GM15510 (cell line): ENCODE results near the gene DNASE1L1.

Experiments used
- POLR2A ChIP-seq: IDR thresholded peaks from 3 replicates; pipeline ENCODE4 v1.6.1; 2011; ENCODE audit warnings: borderline replicate concordance; ENCODE audit not compliant: insufficient read length; ENCODE audit errors: extremely low read depth

The DNASE1L1 gene

DNA sequence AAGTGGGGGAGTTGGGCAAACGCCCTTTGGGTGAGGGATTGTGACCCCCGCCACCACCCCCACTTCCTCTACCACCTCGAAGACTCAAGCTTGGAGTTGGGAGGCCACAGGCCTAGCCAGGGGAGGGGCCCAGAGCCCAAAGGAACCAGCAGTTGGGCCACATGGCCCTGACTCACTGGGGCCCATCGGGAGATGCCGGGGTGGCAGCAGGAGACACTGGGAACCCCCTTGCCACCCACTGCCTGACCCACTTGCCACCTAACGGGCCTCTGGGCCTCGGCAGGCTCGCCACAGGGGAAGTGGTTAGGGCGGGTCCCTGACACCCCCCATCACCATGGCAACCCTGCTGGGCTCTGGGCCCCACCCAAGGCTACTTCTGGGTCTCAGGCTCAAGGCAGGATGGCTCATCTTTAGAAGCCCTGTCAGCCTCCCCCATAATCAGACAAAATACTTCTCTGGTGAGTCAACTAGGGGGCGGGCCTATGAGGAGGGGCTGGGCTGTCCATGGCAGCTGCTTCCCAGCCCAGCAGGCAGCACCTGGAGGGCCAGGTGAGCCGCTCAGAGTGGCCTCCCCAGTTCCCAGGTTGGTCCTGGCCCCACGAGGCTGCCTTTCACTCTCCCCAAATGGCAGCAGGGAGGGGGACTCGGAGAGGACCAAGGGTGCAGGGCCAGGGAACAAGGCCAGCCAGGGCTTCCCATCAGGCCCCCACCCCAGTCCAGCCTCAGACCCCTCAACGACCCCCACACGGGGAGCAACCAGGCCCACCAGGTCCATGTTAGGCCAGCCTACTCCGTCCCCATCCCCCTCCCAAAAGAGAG, 40.2 kb downstream of the DNASE1L1 start:
- peak; percentile 21 for TF ChIP-seq POLR2A

- TF ChIP-seq POLR2A, result no peak
Observed at GRCh38 chrX:154367474-154368308, 41.4 kb downstream of the DNASE1L1 start.

DNA sequence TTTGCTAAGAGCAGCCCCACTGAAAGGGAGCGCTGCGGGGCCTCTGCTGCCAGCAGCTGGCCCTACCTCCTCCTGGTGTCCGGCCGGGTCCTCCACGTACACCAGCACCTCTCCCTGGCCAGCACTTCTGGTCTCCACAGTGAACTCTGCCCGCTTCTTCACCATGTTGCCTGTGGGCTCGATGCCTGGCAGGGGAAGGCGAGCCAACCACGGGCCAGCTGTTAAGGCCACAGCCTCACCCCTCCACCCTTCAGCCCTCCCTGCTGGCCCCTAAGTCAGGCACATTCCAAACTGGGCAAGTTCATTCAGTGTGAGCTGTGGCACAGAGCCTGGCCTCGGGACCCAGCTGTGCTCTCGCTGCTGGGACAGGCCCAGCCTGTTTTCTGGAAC, 42.4 kb downstream of the DNASE1L1 start:
- TF ChIP-seq POLR2A, result no peak

GRCh38 chrX:154365997-154366665, 42.9 kb downstream of the DNASE1L1 start:
- TF ChIP-seq POLR2A, result no peak

DNA sequence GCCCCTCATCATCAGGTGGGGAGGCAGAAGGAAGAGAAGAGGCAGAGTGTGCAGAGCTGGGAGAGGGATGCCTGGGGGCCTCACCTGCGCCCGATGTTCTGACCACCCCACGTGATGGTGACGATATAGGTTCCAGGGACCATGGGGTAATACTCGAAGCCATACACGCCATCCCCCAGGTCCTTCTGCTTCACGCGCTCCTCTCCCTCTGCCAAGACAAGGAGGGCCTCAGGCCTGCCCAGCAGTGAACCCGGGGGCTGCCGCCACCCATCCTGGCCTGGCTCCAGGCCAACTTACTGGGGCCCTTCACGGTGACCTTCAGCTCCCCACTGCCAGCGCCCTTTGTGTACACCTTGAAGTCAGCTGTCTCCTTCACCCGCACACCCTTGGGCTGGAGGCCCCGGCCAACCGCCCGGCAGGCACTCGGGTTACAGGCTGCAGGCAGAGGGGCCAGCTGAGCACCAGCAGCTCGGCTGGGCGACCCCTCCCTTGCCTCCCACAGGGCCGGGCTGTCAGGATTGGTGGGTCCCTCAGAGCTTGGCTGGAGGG, 43.9 kb downstream of the DNASE1L1 start:
- no peak for TF ChIP-seq POLR2A

- no peak for TF ChIP-seq POLR2A
Observed at GRCh38 chrX:154363706-154364439, 45.2 kb downstream of the DNASE1L1 start.

DNA sequence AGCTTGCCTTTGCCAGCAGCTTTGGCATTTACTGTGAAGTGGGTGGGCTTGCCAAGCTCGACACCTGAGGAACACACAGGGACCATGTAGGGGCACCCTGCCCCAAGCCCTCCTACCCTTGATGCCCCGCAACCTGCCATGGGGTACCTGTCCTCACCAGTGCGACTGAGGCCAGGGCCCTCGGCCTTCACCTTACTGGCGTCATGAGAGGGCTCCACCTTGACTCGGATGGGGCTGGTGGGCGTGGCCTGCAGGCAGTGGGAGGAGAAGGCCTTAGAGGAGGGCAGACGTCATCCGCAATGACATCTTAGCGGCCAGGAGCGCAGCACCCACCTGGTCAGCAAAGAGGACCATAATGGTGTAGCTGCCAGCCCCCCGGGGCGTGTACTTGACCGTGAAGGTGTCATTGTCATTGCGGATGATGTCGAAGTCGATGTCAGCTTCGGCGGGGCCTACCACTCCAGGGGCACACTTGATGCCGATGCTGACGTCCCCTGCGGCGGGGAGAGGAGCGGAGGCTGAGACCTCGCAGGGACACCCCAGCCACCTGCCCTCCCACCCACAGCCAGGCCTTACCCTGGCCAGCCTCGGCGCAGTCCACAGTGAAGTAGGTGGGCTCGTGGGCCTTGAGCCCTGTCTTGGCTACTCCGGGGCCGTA, 46.8 kb downstream of the DNASE1L1 start:
- TF ChIP-seq POLR2A, result no peak

- TF ChIP-seq POLR2A, result no peak
Observed at GRCh38 chrX:154360155-154360713, 48.8 kb downstream of the DNASE1L1 start.

GRCh38 chrX:154359362-154360154, 49.5 kb downstream of the DNASE1L1 start:
- TF ChIP-seq POLR2A, result no peak

DNA sequence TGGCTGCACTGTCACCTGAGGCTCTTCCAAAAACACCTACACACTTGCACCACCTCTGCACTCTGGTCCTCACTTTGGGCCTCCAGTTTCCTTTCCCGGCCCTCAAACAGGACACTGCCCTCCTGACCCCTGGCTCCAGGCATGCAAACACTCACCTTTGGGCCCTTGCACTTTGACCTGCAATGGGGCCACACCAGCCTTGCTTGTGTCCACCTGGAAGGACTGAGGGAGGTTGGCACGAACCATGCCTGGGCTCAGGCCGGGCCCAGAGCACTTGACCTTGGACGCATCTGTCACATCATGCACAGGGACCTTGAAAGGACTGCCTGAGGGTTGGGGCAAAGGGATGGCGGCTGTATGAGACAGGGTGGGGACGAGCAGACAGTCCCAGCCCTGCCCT, 50.2 kb downstream of the DNASE1L1 start:
- no peak for TF ChIP-seq POLR2A

DNA sequence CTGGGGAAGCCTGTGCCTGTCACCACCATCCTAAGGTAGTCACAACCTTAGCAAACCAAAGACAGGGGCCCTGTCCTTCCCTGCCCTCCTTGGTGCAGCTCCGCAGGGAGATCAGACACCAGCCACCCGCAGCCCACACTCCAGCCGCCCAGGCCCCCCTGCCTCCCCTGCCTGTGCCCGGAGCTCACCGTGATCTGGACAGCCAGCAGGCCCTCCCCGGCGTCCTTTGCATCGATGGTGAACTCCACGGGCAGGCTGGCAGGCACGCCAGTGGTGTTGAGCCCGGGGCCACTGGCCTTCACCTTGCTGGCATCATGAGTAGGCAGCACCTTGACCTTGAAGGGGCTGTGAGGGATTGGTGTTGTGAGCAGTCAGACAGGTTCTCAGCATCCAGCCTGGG, 51.0 kb downstream of the DNASE1L1 start:
- no peak for TF ChIP-seq POLR2A

DNA sequence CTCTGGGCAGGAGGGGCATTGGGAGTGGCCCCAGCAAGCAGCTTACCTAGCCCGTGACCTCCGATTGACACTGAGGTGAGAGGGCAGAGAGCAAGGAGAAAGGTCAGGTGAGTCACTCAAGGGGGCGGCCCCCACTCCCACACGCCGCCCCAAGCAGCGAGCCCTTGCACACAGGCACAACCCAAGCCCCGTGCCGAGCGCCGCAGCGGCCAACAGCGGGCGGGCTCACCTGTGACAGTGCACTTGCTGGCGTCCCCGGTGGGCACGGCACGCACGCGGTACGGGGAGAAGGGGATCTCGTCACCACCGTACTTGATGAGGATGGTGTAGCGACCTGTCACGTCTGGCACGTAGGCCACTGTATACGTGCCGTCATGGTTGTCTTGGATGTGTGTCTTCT, 51.8 kb downstream of the DNASE1L1 start:
- TF ChIP-seq POLR2A, result no peak

- TF ChIP-seq POLR2A, result no peak
Observed at GRCh38 chrX:154356596-154356995, 52.5 kb downstream of the DNASE1L1 start.
